Uterus (tissue), 2 donors: ENCODE data around the gene IGFLR1.

ENCODE experiments used
- CTCF ChIP-seq, 4 experiments: fragments of 200-600 bp in 2 of 4; fragments of 450-650 bp in 2 of 4; sonication (generic) in 2 of 4; IDR thresholded peaks; one replicate each; pipeline ENCODE4 v1.5.1; 2016 to 2019; ENCODE audit warnings: antibody characterized with exemption in 4 of 4, mild to moderate bottlenecking in 2 of 4, moderate library complexity in 1 of 4
- POLR2A ChIP-seq, 2 donors: fragments of 450-650 bp; IDR thresholded peaks; one replicate each; pipeline ENCODE4 v1.6.1; 2016; ENCODE audit warnings: antibody characterized with exemption in 2 of 2, mild to moderate bottlenecking in 1 of 2, moderate library complexity in 1 of 2

GRCh38 chr19:35727956-35728706 lies 14.1 kb downstream of the IGFLR1 start:
- no peak for TF ChIP-seq CTCF (IDR thresholded peaks at IDR 0.05)
- TF ChIP-seq POLR2A (IDR thresholded peaks at IDR 0.05), result no peak
